A549 (cell line): ENCODE measurements around the gene MARK1. TPM values are rescaled to one million over a fixed set of nuclear protein-coding genes. Genes with fewer than 3 reads are reported as not detected.

Experiments
- ATAC-seq, 2 experiments: fragments of 200-7000 bp in 1 of 2; fragments of >200 bp in 1 of 2; cut with Nextera tagmentation in 1 of 2; cut with Tn5 transposase in 1 of 2; 3 replicates each; pipeline versions ENCODE4 v1.8.0 to v1.9.1; 2018 to 2020; ENCODE audit warnings: mild to moderate bottlenecking in 1 of 2, moderate library complexity in 1 of 2
- CTCF ChIA-PET: fragments of 300-600 bp; sonication (Branson Sonifier 250); formaldehyde crosslinking; extraction: SDS; loops from one replicate; lab custom pipeline; 2021; ENCODE audit warnings: antibody characterized with exemption, inconsistent platforms; lab: Yijun Ruan, JAX
- POLR2A ChIA-PET: fragments of 350-600 bp; formaldehyde crosslinking; extraction: SDS; loops from one replicate; lab custom pipeline; 2021; ENCODE audit warnings: antibody characterized with exemption, inconsistent platforms; lab: Yijun Ruan, JAX
- DNase-seq, 2 experiments: peaks; one replicate each; pipeline versions ENCODE4 v3.0.0 to v3.0.0-alpha.2; 2011 to 2016; ENCODE audit warnings: low read depth in 1 of 2, low spot score in 1 of 2
- FAIRE-seq: peaks from 2 replicates; lab custom pipeline; 2011; peaks lifted over from hg19 to GRCh38; lab: Jason Lieb, UNC
- H3K27ac ChIP-seq, 2 experiments: fragments of >200 bp; sonication (Bioruptor Twin); formaldehyde crosslinking; 3 replicates each; pipeline ENCODE4 v1.5.1; 2016 to 2017
- H3K4me1 ChIP-seq: fragments of >200 bp; sonication (Bioruptor Twin); formaldehyde crosslinking; 3 replicates; pipeline ENCODE4 v1.6.1; 2016
- H3K4me2 ChIP-seq: fragments of >200 bp; sonication (Bioruptor Twin); formaldehyde crosslinking; 3 replicates; pipeline ENCODE4 v1.6.1; 2016
- H3K4me3 ChIP-seq: fragments of >200 bp; sonication (Bioruptor Twin); formaldehyde crosslinking; 3 replicates; pipeline ENCODE4 v1.5.1; 2016
- H3K9me3 ChIP-seq: fragments of >200 bp; sonication (Bioruptor Twin); formaldehyde crosslinking; 3 replicates; pipeline ENCODE4 v1.6.1; 2016
- ATOH8 ChIP-seq: fragments of 250-450 bp; sonication (Bioruptor Pico); IDR thresholded peaks from 2 replicates; pipeline ENCODE4 v1.5.0; 2020; ENCODE audit warnings: low read depth, mild to moderate bottlenecking, moderate library complexity
- BCL3 ChIP-seq: fragments of >200 bp; sonication (Bioruptor Twin); formaldehyde crosslinking; IDR thresholded peaks from 3 replicates; pipeline ENCODE4 v1.6.1; 2016
- CHD4 ChIP-seq: fragments of 200-600 bp; sonication (generic); IDR thresholded peaks from 2 replicates; pipeline ENCODE4 v1.6.1; 2016; ENCODE audit warnings: antibody characterized with exemption, mild to moderate bottlenecking, borderline replicate concordance
- EHMT2 ChIP-seq: fragments of 200-600 bp; sonication (generic); IDR thresholded peaks from 2 replicates; pipeline ENCODE4 v1.6.1; 2016; ENCODE audit warnings: antibody characterized with exemption, low read depth, mild to moderate bottlenecking, moderate library complexity
- EP300 ChIP-seq, 2 experiments: fragments of >200 bp; sonication (Bioruptor Twin); formaldehyde crosslinking; IDR thresholded peaks; 2 replicates in 1 of 2; 3 replicates in 1 of 2; pipeline ENCODE4 v1.6.1; 2016 to 2017
- FOSL2 ChIP-seq, 2 experiments: fragments of 450-650 bp in 1 of 2; fragments of >200 bp in 1 of 2; sonication (Bioruptor Twin) in 1 of 2; formaldehyde crosslinking; IDR thresholded peaks; 2 replicates each; pipeline versions ENCODE4 v1.5.0 to v1.6.1; 2016 to 2020; ENCODE audit warnings: mild to moderate bottlenecking in 1 of 2, moderate library complexity in 1 of 2
- FOXS1 ChIP-seq: fragments of 250-450 bp; sonication (Bioruptor Pico); IDR thresholded peaks from 2 replicates; pipeline ENCODE4 v1.5.0; 2020; ENCODE audit warnings: mild to moderate bottlenecking, moderate library complexity
- HEYL ChIP-seq: fragments of 250-450 bp; sonication (Bioruptor Pico); IDR thresholded peaks from 2 replicates; pipeline ENCODE4 v1.8.0; 2021; ENCODE audit warnings: mild to moderate bottlenecking, moderate library complexity
- HOXB13 ChIP-seq: fragments of 250-450 bp; sonication (Bioruptor Pico); IDR thresholded peaks from 2 replicates; pipeline ENCODE4 v1.5.0; 2020; ENCODE audit warnings: low read depth, mild to moderate bottlenecking, moderate library complexity
- HOXB5 ChIP-seq: fragments of 250-450 bp; sonication (Bioruptor Pico); IDR thresholded peaks from 2 replicates; pipeline ENCODE4 v1.5.0; 2020; ENCODE audit warnings: mild to moderate bottlenecking, moderate library complexity
- JUN ChIP-seq, 2 experiments: fragments of >200 bp; sonication (Bioruptor Twin); formaldehyde crosslinking; IDR thresholded peaks; 2 replicates in 1 of 2; 3 replicates in 1 of 2; pipeline ENCODE4 v1.6.1; 2016 to 2017
- KDM1A ChIP-seq: fragments of 200-600 bp; sonication (generic); IDR thresholded peaks from 2 replicates; pipeline ENCODE4 v1.6.1; 2016; ENCODE audit warnings: low read depth, mild to moderate bottlenecking
- KDM5A ChIP-seq: fragments of 200-600 bp; sonication (generic); IDR thresholded peaks from 2 replicates; pipeline ENCODE4 v1.6.1; 2016; ENCODE audit warnings: antibody characterized with exemption, mild to moderate bottlenecking
- MAFK ChIP-seq: fragments of 450-650 bp; IDR thresholded peaks from 2 replicates; pipeline ENCODE4 v1.6.1; 2014; ENCODE audit not compliant: partially characterized antibody
- MAX ChIP-seq: IDR thresholded peaks from 2 replicates; pipeline ENCODE4 v1.6.1; 2012
- PHF8 ChIP-seq: fragments of 200-600 bp; sonication (generic); IDR thresholded peaks from 2 replicates; pipeline ENCODE4 v1.6.1; 2016; ENCODE audit warnings: low read depth, mild to moderate bottlenecking, antibody characterized with exemption, moderate library complexity, borderline replicate concordance
- RAD21 ChIP-seq, 2 experiments: fragments of >200 bp in 1 of 2; sonication (Bioruptor Twin) in 1 of 2; formaldehyde crosslinking in 1 of 2; IDR thresholded peaks in 1 of 2; conservative IDR thresholded peaks in 1 of 2; 2 replicates in 1 of 2; 3 replicates in 1 of 2; pipeline ENCODE4 v1.6.1; 2012 to 2018; ENCODE audit warnings: inconsistent platforms in 1 of 2
- RCOR1 ChIP-seq: fragments of 150-350 bp; IDR thresholded peaks from 2 replicates; pipeline ENCODE4 v1.6.1; 2014; ENCODE audit warnings: antibody characterized with exemption, low read length, low read depth
- RFX5 ChIP-seq: fragments of 450-650 bp; IDR thresholded peaks from 2 replicates; pipeline ENCODE4 v1.7.1; 2014; ENCODE audit warnings: antibody characterized with exemption, mild to moderate bottlenecking, moderate library complexity
- ZC3H11A ChIP-seq: fragments of 450-650 bp; IDR thresholded peaks from 2 replicates; pipeline ENCODE4 v1.6.1; 2014; ENCODE audit warnings: antibody characterized with exemption, mild to moderate bottlenecking
- ZNF302 ChIP-seq: fragments of 250-450 bp; sonication (Bioruptor Pico); IDR thresholded peaks from 2 replicates; pipeline ENCODE4 v1.9.0; 2021; ENCODE audit warnings: inconsistent platforms, mild to moderate bottlenecking, moderate library complexity
- WGBS: methylation state at CpG from one replicate; pipeline ENCODE4 v1.1.6; 2017; ENCODE audit errors: missing lambda C conversion rate; 5-methylcytosine and 5-hydroxymethylcytosine counted together
- polyA plus RNA-seq, 4 experiments: library from polyadenylated mRNA; depleted of rRNA in 3 of 4; stranded (reverse); fragments of >200 nt; fragmentation: RNase III in 1 of 4; extraction: RNeasy Plus Mini Kit Qiagen cat#74134 plus additional on column Dnase treatment in 1 of 4; gene quantifications; 2 replicates in 3 of 4; 3 replicates in 1 of 4; pipeline ENCODE4 v1.2.3, GENCODE V29; 2011 to 2017

The MARK1 gene
- polyA plus RNA-seq, 2 of the 4 experiments (the other 2 are of a cell fraction) = 0.03 to 0.05 TPM

GRCh38 chr1:220708936-220709801, 181.2 kb downstream of the MARK1 start:
- ChIA-PET POLR2A (no interaction called here), CTCF (interaction anchor here (0.6 kb wide), 1 partner anchor 10 kb away, joined by 4 read pairs; no protein-coding TSS in a partner anchor)
- DNase-seq = no peak
- no peak for FAIRE-seq
- no peaks in the 10 kb centered on the region for H3K4me1 ChIP-seq
- WGBS = 73% methylated on average over 9 of the region's 9 CpGs
- H3K4me2 ChIP-seq = no peak overlapping the region
- H3K9me3 ChIP-seq = no peaks in the 10 kb centered on the region
- no peak overlapping the region for H3K27ac ChIP-seq
- no peak overlapping the region for H3K4me3 ChIP-seq
- no peak for ATAC-seq
- TF ChIP-seq JUN (IDR thresholded peaks at IDR 0.05) (no peak), RFX5 (no peak), HOXB5 (CRISPR knock-in tag) (no peak), HOXB13 (no peak), ZNF302 (CRISPR knock-in tag) (no peak), FOSL2 (IDR thresholded peaks at IDR 0.05) (no peak), FOSL2 (CRISPR knock-in tag; IDR thresholded peaks at IDR 0.05) (no peak), CHD4 (no peak), ATOH8 (CRISPR knock-in tag) (no peak), KDM1A (no peak), FOXS1 (CRISPR knock-in tag) (no peak), RAD21 (conservative IDR thresholded peaks at IDR 0.05 in 1 of 2, IDR thresholded peaks at IDR 0.05 in 1 of 2) (no peak)

- Histone ChIP-seq H3K4me1 (no peaks in the 10 kb centered on the region), H3K27ac (no peak overlapping the region), H3K9me3 (no peaks in the 10 kb centered on the region), H3K4me2 (no peak overlapping the region), H3K4me3 (no peak overlapping the region)
- ChIA-PET CTCF (interaction anchor here (0.7 to 1.4 kb wide), 2 partner anchors 23 to 67 kb away, joined by 3 to 4 read pairs; no protein-coding TSS in a partner anchor), POLR2A (no interaction called here)
- no peak for DNase-seq
- no peak for FAIRE-seq
- 57% methylated on average over 3 of the region's 4 CpGs for WGBS
- TF ChIP-seq RCOR1 (no peak), BCL3 (no peak), EP300 (IDR thresholded peaks at IDR 0.05) (no peak), EHMT2 (no peak), HEYL (CRISPR knock-in tag) (no peak), MAX (no peak), KDM5A (no peak), HOXB13 (no peak), ZC3H11A (no peak), PHF8 (no peak), JUN (IDR thresholded peaks at IDR 0.05) (no peak), MAFK (no peak), RAD21 (conservative IDR thresholded peaks at IDR 0.05 in 1 of 2, IDR thresholded peaks at IDR 0.05 in 1 of 2) (no peak)
- no peak for ATAC-seq
These were observed 182.4 kb downstream of the MARK1 start for GRCh38 chr1:220710333-220710732.
